ENCODE data around the gene IGSF21. TPM values are rescaled to one million over a fixed set of nuclear protein-coding genes. Genes with fewer than 3 reads are reported as not detected.

Gene IGSF21
- total RNA-seq, 4 donors from 2014 or later: 0.68 to 3.5 (median 1.3) TPM

DNA sequence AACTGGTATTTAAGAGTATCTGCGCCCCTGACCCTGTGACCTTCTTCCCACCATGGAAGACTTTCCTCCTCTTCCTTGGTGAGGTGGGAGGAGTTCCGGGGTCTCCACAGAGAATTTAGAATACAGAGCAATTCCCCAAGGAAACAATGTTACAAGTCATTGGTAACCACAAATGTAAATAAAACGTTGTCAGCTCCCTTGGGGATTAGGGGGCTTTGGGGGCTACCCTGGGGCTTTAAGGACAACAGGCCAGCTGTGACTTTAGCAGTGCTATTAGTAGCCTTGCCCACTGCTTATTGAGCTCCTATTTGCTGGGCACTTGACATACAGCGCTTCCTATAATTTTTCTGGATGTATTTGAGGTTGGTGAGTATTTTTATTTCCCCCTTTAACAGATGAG is 69.0 kb downstream of the IGSF21 start:
- Histone ChIP-seq H3K9me3 (no peaks in the 10 kb centered on the region), H3K27me3 (peaks cover 66% of the 10 kb centered on the region), H3K36me3 (no peaks in the 10 kb centered on the region), H3K4me3 (no peak overlapping the region), H3K27ac (no peak overlapping the region), H3K4me1 (no peaks in the 10 kb centered on the region)
- 62% methylated on average over 4 of the region's 4 CpGs for WGBS
- TF ChIP-seq POLR2A (IDR thresholded peaks at IDR 0.05) (no peak), POLR2AphosphoS5 (IDR thresholded peaks at IDR 0.05) (no peak), EP300 (IDR thresholded peaks at IDR 0.05) (no peak)
- TF ChIP-seq, protein P1, sequence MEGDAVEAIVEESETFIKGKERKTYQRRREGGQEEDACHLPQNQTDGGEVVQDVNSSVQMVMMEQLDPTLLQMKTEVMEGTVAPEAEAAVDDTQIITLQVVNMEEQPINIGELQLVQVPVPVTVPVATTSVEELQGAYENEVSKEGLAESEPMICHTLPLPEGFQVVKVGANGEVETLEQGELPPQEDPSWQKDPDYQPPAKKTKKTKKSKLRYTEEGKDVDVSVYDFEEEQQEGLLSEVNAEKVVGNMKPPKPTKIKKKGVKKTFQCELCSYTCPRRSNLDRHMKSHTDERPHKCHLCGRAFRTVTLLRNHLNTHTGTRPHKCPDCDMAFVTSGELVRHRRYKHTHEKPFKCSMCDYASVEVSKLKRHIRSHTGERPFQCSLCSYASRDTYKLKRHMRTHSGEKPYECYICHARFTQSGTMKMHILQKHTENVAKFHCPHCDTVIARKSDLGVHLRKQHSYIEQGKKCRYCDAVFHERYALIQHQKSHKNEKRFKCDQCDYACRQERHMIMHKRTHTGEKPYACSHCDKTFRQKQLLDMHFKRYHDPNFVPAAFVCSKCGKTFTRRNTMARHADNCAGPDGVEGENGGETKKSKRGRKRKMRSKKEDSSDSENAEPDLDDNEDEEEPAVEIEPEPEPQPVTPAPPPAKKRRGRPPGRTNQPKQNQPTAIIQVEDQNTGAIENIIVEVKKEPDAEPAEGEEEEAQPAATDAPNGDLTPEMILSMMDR (IDR thresholded peaks at IDR 0.05): no peak
- DNase-seq (ENCODE audit: low spot score in 2 of 2): no peak

DNA sequence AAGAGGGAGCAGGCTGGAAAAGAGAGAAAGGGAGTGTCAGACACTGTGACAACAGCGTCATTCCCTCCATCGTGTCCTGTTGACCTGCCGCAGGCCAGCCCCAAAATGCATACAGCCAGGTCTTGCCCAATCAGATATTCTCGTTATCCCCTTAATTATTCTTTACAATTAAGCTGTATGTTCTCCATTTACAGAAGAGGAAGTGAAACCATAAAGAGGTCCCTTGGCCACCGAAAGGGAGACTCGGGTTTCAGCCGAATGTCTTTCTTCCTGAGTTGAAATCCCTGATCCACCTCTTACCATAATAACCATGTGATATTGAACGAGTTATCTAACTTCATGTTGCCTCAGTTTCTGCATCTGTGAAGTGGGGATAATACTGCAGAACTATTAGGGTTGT is 70.5 kb downstream of the IGSF21 start:
- Histone ChIP-seq H3K27me3 (peaks cover 74% of the 10 kb centered on the region), H3K9me3 (no peaks in the 10 kb centered on the region), H3K4me1 (no peaks in the 10 kb centered on the region), H3K27ac (no peak overlapping the region), H3K4me3 (no peak overlapping the region), H3K36me3 (no peaks in the 10 kb centered on the region)
- no peak for DNase-seq (ENCODE audit: low spot score in 2 of 2)
- TF ChIP-seq POLR2AphosphoS5 (IDR thresholded peaks at IDR 0.05) (no peak), POLR2A (IDR thresholded peaks at IDR 0.05) (no peak), EP300 (IDR thresholded peaks at IDR 0.05) (no peak)
- TF ChIP-seq, protein P1 (IDR thresholded peaks at IDR 0.05): no peak
- WGBS: 35% methylated on average over 8 of the region's 8 CpGs

DNA sequence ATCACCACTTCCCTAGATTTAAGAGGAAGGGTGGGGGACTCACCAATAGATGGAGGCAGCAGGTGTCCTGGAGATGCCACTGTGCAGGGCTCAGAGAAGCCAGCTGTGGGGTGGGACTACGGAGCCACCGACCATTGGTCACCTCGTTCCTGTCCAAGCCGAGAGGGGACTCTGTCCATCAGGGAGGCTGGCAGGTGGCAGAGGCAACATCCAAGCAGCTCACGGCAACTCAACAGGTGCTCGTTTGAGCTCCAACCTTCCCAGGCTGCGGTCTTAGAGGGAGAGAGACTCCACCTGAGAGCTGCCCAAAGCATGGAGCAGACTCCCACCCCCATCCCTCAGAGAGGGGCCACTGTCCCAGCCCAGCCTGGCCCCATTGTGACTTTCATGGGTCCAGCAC is 71.4 kb downstream of the IGSF21 start:
- H3K27me3 ChIP-seq: peaks cover 77% of the 10 kb centered on the region
- H3K4me1 ChIP-seq: no peaks in the 10 kb centered on the region
- no peak for DNase-seq (ENCODE audit: low spot score in 2 of 2)
- TF ChIP-seq EP300 (IDR thresholded peaks at IDR 0.05): no peak
- TF ChIP-seq POLR2AphosphoS5 (IDR thresholded peaks at IDR 0.05): no peak
- TF ChIP-seq, protein P1 (IDR thresholded peaks at IDR 0.05): no peak
- TF ChIP-seq POLR2A (IDR thresholded peaks at IDR 0.05): no peak
- H3K27ac ChIP-seq: no peak overlapping the region
- no peaks in the 10 kb centered on the region for H3K36me3 ChIP-seq
- H3K9me3 ChIP-seq: no peaks in the 10 kb centered on the region
- WGBS: 67% methylated on average over 3 of the region's 7 CpGs
- H3K4me3 ChIP-seq: no peak overlapping the region

DNA sequence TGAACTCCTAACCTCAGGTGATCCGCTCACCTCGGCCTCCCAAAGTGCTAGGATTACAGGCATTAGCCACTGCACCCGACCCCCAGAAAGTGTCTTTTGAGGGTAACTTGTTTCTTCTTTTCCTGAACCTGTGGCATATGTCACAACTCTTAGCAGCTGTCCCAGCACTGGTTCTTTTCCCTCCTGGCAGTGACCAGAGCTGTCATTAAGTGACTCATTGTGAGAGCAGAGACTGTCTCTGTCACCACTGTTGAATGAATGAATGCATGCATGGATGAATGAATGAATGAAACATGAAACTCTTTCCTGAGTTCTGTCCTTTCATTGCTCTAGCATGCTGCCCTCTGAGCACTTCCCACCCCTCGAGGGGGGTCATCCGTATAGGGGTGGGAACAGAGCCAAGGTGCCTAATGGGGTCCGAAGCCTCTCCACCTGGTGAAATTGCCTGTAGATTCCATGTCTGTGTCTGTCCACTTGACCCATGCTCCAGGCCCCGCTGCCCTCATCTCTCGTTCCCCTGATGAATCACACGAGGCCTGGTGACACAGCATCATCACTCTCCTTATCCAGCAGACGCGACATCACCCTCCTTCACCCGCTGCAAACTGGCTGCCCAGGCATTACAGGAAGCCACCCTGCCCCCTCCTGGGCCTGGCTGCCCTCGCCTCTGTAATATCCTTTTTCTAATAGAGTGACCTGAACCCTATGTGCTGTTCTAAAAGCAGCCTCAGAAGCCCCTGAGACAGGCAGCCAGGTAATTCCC is 75.0 kb downstream of the IGSF21 start:
- no peak for DNase-seq (ENCODE audit: low spot score in 2 of 2)
- TF ChIP-seq POLR2AphosphoS5 (IDR thresholded peaks at IDR 0.05): no peak
- TF ChIP-seq POLR2A (IDR thresholded peaks at IDR 0.05): no peak
- TF ChIP-seq, protein P1 (IDR thresholded peaks at IDR 0.05): no peak
- TF ChIP-seq EP300 (IDR thresholded peaks at IDR 0.05): no peak
- no peak overlapping the region for H3K27ac ChIP-seq
- H3K4me1 ChIP-seq: no peaks in the 10 kb centered on the region
- no peaks in the 10 kb centered on the region for H3K36me3 ChIP-seq
- no peak overlapping the region for H3K4me3 ChIP-seq
- H3K9me3 ChIP-seq: no peaks in the 10 kb centered on the region
- 29% methylated on average over 13 of the region's 13 CpGs for WGBS
- H3K27me3 ChIP-seq: peaks cover 80% of the 10 kb centered on the region

DNA sequence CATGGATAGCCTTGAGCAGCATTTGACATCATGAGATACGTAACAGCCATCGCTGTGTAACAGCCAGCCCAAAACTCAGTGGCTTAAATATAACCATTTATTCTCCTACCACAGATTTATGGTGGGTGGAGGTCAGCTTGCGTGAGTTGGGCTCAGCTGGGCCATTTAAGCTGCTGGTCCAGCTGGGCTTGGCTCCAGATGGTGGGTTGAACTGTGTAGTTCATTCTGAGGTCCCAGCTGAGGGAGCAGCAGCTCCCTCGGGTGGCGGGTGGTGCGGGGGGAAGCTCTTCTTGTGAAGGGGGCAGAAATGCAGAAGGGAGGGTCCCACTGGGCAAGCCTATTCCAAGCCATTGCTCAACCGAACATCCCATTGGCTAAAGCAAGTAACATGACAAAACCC is 75.9 kb downstream of the IGSF21 start:
- H3K27me3 ChIP-seq: peaks cover 74% of the 10 kb centered on the region
- H3K4me1 ChIP-seq: no peaks in the 10 kb centered on the region
- no peak overlapping the region for H3K4me3 ChIP-seq
- no peak for DNase-seq (ENCODE audit: low spot score in 2 of 2)
- TF ChIP-seq, protein P1 (IDR thresholded peaks at IDR 0.05): no peak
- TF ChIP-seq POLR2A (IDR thresholded peaks at IDR 0.05): no peak
- TF ChIP-seq POLR2AphosphoS5 (IDR thresholded peaks at IDR 0.05): no peak
- no peak for TF ChIP-seq EP300 (IDR thresholded peaks at IDR 0.05)
- H3K36me3 ChIP-seq: no peaks in the 10 kb centered on the region
- WGBS: 67% methylated on average over 7 of the region's 7 CpGs
- H3K9me3 ChIP-seq: no peaks in the 10 kb centered on the region
- no peak overlapping the region for H3K27ac ChIP-seq

Data from suprapubic skin (tissue), 4 donors.